ENCODE data around the gene SIPA1. TPM values are rescaled to one million over a fixed set of nuclear protein-coding genes. Genes with fewer than 3 reads are reported as not detected.

Gene SIPA1
- total and polyA plus RNA-seq, 2 of the 13 experiments (the other 11 are each of a cell fraction or from before 2014, with no cell fraction given) = 5.8 to 7.7 TPM

DNA sequence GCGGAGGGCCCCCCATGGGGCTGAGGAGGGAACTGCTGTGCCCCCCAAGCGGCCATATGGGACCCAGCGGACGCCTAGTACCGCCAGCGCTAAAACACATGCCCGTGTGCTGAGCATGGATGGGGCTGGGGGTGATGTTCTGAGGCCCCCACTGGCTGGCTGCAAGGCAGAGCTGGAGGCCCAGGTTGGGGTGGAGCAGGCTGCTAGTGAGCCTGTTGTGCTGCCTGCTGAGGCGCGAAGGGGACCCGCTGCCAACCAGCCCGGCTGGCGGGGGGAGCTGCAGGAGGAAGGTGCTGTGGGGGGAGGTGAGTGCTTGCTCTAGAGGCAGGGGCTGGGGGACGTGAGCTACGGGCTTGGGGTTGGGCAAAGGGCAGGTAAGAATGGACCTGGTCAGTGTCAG is 19.1 kb upstream of the SIPA1 start (continued):
- TF ChIP-seq, protein P1, sequence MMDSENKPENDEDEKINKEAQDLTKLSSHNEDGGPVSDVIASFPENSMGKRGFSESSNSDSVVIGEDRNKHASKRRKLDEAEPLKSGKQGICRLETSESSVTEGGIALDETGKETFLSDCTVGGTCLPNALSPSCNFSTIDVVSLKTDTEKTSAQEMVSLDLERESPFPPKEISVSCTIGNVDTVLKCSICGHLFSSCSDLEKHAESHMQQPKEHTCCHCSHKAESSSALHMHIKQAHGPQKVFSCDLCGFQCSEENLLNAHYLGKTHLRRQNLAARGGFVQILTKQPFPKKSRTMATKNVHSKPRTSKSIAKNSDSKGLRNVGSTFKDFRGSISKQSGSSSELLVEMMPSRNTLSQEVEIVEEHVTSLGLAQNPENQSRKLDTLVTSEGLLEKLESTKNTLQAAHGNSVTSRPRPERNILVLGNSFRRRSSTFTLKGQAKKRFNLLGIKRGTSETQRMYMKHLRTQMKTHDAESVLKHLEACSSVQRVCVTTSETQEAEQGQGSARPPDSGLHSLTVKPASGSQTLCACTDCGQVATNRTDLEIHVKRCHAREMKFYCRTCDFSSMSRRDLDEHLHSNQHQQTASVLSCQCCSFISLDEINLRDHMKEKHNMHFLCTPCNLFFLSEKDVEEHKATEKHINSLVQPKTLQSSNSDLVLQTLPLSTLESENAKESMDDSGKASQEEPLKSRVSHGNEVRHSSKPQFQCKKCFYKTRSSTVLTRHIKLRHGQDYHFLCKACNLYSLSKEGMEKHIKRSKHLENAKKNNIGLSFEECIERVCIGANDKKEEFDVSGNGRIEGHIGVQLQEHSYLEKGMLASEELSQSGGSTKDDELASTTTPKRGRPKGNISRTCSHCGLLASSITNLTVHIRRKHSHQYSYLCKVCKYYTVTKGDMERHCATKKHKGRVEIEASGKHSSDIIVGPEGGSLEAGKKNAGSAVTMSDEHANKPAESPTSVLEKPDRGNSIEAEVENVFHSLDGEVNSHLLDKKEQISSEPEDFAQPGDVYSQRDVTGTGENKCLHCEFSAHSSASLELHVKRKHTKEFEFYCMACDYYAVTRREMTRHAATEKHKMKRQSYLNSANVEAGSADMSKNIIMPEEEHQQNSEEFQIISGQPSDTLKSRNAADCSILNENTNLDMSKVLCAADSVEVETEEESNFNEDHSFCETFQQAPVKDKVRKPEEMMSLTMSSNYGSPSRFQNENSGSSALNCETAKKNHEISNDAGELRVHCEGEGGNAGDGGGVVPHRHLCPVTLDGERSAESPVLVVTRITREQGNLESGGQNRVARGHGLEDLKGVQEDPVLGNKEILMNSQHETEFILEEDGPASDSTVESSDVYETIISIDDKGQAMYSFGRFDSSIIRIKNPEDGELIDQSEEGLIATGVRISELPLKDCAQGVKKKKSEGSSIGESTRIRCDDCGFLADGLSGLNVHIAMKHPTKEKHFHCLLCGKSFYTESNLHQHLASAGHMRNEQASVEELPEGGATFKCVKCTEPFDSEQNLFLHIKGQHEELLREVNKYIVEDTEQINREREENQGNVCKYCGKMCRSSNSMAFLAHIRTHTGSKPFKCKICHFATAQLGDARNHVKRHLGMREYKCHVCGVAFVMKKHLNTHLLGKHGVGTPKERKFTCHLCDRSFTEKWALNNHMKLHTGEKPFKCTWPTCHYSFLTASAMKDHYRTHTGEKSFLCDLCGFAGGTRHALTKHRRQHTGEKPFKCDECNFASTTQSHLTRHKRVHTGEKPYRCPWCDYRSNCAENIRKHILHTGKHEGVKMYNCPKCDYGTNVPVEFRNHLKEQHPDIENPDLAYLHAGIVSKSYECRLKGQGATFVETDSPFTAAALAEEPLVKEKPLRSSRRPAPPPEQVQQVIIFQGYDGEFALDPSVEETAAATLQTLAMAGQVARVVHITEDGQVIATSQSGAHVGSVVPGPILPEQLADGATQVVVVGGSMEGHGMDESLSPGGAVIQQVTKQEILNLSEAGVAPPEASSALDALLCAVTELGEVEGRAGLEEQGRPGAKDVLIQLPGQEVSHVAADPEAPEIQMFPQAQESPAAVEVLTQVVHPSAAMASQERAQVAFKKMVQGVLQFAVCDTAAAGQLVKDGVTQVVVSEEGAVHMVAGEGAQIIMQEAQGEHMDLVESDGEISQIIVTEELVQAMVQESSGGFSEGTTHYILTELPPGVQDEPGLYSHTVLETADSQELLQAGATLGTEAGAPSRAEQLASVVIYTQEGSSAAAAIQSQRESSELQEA (CRISPR knock-in tag; IDR thresholded peaks at IDR 0.05; ENCODE audit: not compliant biosample characterization) = no peak

DNA sequence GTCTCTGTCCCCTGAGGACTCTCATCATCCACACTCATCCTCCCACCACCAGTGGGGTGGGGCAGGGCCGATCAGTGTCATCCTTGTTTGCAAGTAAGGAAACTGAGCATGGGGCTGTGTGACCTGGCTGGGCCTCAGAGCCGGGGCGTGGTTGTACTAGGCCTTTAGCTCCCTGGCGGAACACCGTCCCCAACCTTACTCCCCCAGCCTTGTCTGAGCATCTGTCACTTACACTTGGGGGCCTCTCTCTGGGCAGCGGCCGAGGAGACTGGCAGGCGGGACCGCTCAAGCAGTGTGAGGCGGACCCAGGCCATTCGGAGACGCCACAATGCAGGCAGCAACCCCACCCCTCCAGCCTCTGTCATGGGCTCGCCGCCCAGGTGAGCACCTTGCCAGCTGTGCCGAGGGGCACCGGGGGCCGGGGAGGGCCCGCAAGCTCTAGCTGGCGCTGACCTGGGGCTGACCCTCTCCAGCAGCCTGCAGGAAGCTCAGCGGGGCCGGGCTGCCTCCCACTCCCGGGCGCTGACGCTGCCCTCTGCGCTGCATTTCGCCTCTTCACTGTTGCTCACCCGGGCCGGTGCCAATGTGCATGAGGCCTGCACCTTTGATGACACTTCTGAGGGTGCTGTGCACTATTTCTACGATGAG is 18.5 kb upstream of the SIPA1 start:
- no peak overlapping the region for H3K9ac ChIP-seq (ENCODE audit: insufficient read depth, low read depth, low read length)
- CTCF ChIA-PET (ENCODE audit: low intra/inter-chr PET ratio, low total read pairs) = no interaction called here
- FAIRE-seq (no peak), DNase-seq (ENCODE audit: low spot score) (no peak), ATAC-seq (no peak)
- H3K4me3 ChIP-seq (replicated peaks in 1 of 3; ENCODE audit: insufficient read depth in 1 of 3, low read depth in 2 of 3, low read length in 3 of 3) = no peak overlapping the region
- H3K36me3 ChIP-seq (replicated peaks in 1 of 2; ENCODE audit: control insufficient read depth in 1 of 2, insufficient read depth in 2 of 2, low read length in 2 of 2) = peaks cover 23 to 59% of the 10 kb centered on the region in 2 experiments; a peak in 4 of 5 replicates
- no peak overlapping the region for H3K27ac ChIP-seq (ENCODE audit: extremely low read length, insufficient read depth, low read length)
- POLR2A ChIA-PET = interaction anchor here (0.9 to 2.0 kb wide), 3 partner anchors 14 to 34 kb away, joined by 3 to 12 read pairs (median 4); partner anchors contain the start of gene SIPA1
- in situ Hi-C loops (cut with HindIII; ENCODE audit: extremely low pct_ligation_motif_present, low pct_unique_long_range_greater_than_20kb) = no loop called here
- 98% methylated on average over 17 of the region's 29 CpGs for WGBS (ENCODE audit: low lambda C conversion rate)
- no peaks in the 10 kb centered on the region; a peak in 1 of 5 replicates for H3K27me3 ChIP-seq (ENCODE audit: control insufficient read depth in 1 of 2, insufficient read depth in 2 of 2, low read length in 2 of 2)
- H3K79me2 ChIP-seq (ENCODE audit: insufficient read depth, low read length) = peaks cover 22% of the 10 kb centered on the region
- H2AFZ ChIP-seq (ENCODE audit: low read length) = no peak overlapping the region
- H4K20me1 ChIP-seq (ENCODE audit: insufficient read depth, low read length) = 0 out of 2 replicates have a peak, but pooled peaks cover 3% of the 10 kb centered on the region
- no peak overlapping the region for H3K4me2 ChIP-seq (ENCODE audit: low read depth, low read length)
- intact Hi-C loops (cut with micrococcal nuclease; ENCODE audit: unreplicated experiment) = no loop called here
- peaks cover 20% of the 10 kb centered on the region for H3K4me1 ChIP-seq (ENCODE audit: insufficient read depth, low read length)
- H3K9me3 ChIP-seq (ENCODE audit: low read length) = no peaks in the 10 kb centered on the region
- BruUV-seq (replicated peaks) = no TSS peak
- TF ChIP-seq ADNP (CRISPR knock-in tag; IDR thresholded peaks at IDR 0.05) = no peak
- TF ChIP-seq AGO2 (optimal IDR thresholded peaks at IDR 0.05; ENCODE audit: low read depth, low read length) = peak; percentile 71
- TF ChIP-seq HOMEZ (CRISPR knock-in tag; IDR thresholded peaks at IDR 0.05; ENCODE audit: low read depth) = no peak
- no peak for TF ChIP-seq ARHGAP35 (CRISPR knock-in tag; IDR thresholded peaks at IDR 0.05; ENCODE audit: borderline replicate concordance)
- TF ChIP-seq PAWR (CRISPR knock-in tag; IDR thresholded peaks at IDR 0.05; ENCODE audit: borderline replicate concordance) = no peak
- TF ChIP-seq ZNF598 (CRISPR knock-in tag; IDR thresholded peaks at IDR 0.05; ENCODE audit: borderline replicate concordance) = no peak
- 0 out of 4 replicates have a peak, but pooled peaks of 1 of the 2 experiments have one; percentile 1 for TF ChIP-seq POLR2A (IDR thresholded peaks at IDR 0.05; ENCODE audit: insufficient read depth in 1 of 2, low read depth in 2 of 2, low read length in 2 of 2)
- TF ChIP-seq RBFOX2 (IDR thresholded peaks at IDR 0.05; ENCODE audit: low read depth, low read length) = peak; percentile 60; the same call in 1 of the 2 replicates
- TF ChIP-seq, protein P2, sequence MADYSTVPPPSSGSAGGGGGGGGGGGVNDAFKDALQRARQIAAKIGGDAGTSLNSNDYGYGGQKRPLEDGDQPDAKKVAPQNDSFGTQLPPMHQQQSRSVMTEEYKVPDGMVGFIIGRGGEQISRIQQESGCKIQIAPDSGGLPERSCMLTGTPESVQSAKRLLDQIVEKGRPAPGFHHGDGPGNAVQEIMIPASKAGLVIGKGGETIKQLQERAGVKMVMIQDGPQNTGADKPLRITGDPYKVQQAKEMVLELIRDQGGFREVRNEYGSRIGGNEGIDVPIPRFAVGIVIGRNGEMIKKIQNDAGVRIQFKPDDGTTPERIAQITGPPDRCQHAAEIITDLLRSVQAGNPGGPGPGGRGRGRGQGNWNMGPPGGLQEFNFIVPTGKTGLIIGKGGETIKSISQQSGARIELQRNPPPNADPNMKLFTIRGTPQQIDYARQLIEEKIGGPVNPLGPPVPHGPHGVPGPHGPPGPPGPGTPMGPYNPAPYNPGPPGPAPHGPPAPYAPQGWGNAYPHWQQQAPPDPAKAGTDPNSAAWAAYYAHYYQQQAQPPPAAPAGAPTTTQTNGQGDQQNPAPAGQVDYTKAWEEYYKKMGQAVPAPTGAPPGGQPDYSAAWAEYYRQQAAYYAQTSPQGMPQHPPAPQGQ (CRISPR knock-in tag; IDR thresholded peaks at IDR 0.05; ENCODE audit: borderline replicate concordance) = no peak
